Measurements from ENCODE around the gene SERPINA4.

The SERPINA4 gene

DNA sequence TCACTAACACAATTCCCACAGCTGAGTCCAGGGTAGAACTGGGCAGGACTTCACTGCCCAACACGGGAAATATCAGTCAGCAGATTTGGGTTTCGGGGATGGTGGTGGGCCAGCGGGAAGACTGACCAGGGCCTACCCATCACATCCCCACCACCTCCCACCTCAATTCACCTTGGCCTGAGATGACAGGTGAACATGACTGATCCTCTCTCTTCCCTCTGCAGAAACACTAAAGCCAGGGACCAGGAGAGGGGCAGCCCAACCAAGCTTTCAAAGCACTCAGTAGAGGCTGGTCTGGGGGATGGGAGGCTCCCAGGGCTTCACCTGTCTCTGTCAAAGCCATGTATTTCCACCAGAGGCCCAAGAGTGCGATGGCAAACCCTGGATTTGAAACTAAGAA, 22.3 kb downstream of the SERPINA4 start:
- H3K36me3 ChIP-seq (ENCODE audit: insufficient read depth, low read length) = no peaks in the 10 kb centered on the region
- H3K9me3 ChIP-seq (ENCODE audit: insufficient read depth, low read depth, low read length) = no peaks in the 10 kb centered on the region; the same call in 1 of the 2 replicates
- TF ChIP-seq EZH2phosphoT487 (IDR thresholded peaks at IDR 0.05; ENCODE audit: borderline replicate concordance) (no peak), CTCF (conservative IDR thresholded peaks at IDR 0.05; ENCODE audit: low read length) (no peak)
- H4K20me1 ChIP-seq (ENCODE audit: insufficient read depth, low read length, poor library complexity, severe bottlenecking) = no peaks in the 10 kb centered on the region
- H3K4me3 ChIP-seq (ENCODE audit: low read length, poor library complexity, severe bottlenecking) = no peak overlapping the region
- no peaks in the 10 kb centered on the region for H3F3A ChIP-seq (ENCODE audit: low read depth)
- H3K4me1 ChIP-seq (ENCODE audit: insufficient read depth, low read length, poor library complexity, severe bottlenecking) = no peaks in the 10 kb centered on the region
- no peak overlapping the region for H3K4me2 ChIP-seq (ENCODE audit: low read depth, low read length, poor library complexity, severe bottlenecking)
- H3K9me2 ChIP-seq (replicated peaks; ENCODE audit: low read depth, low read length) = no peaks in the 10 kb centered on the region
- no peak overlapping the region for H3K9ac ChIP-seq (ENCODE audit: low read depth, low read length, poor library complexity, severe bottlenecking)
- no peaks in the 10 kb centered on the region for H3K27me3 ChIP-seq (ENCODE audit: insufficient read depth, low read length, poor library complexity, severe bottlenecking)
- no peaks in the 10 kb centered on the region for H3K79me2 ChIP-seq (ENCODE audit: insufficient read depth, low read length)
- no peak overlapping the region for H2AFZ ChIP-seq (ENCODE audit: low read length)

DNA sequence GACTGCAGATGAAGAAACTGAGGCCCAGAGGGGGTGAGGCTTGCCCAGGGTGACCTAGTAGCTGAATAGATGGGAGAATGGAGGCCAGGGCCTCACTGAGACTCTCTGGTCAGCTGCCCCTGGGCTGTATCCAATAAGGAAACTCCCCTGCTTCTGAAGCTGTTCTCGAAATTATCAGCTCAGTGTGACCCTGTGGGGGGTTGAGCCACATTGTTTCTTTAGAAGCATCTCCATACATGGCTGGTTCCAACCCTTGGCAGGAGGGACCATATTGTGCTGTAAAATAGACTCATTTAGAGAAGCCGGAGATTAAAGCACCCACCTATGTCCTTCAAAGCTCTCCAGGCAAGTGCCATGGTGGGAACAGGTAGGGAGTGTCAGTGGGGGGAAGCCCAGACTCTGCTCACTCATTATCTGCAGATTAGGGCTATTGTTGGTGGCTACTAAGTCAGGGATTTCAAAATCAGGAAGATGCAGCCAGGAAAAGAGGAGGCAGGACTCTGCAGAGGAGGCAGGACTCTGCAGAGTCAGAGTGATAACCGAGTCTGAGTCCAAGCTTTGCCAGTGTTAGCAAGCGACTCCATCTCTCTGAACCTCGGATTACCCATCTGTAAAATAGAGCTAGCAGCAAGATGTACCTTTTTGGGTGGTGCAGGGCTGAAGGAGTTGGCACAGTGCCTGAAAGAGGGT, 23.5 kb downstream of the SERPINA4 start:
- no peak for TF ChIP-seq CTCF (conservative IDR thresholded peaks at IDR 0.05; ENCODE audit: low read length)
- TF ChIP-seq EZH2phosphoT487 (IDR thresholded peaks at IDR 0.05; ENCODE audit: borderline replicate concordance) = no peak
- H4K20me1 ChIP-seq (ENCODE audit: insufficient read depth, low read length, poor library complexity, severe bottlenecking) = no peaks in the 10 kb centered on the region
- no peaks in the 10 kb centered on the region for H3K4me1 ChIP-seq (ENCODE audit: insufficient read depth, low read length, poor library complexity, severe bottlenecking)
- no peak overlapping the region for H2AFZ ChIP-seq (ENCODE audit: low read length)
- H3F3A ChIP-seq (ENCODE audit: low read depth) = no peaks in the 10 kb centered on the region
- H3K27me3 ChIP-seq (ENCODE audit: insufficient read depth, low read length, poor library complexity, severe bottlenecking) = no peaks in the 10 kb centered on the region
- no peaks in the 10 kb centered on the region for H3K79me2 ChIP-seq (ENCODE audit: insufficient read depth, low read length)
- no peak overlapping the region for H3K9ac ChIP-seq (ENCODE audit: low read depth, low read length, poor library complexity, severe bottlenecking)
- H3K9me3 ChIP-seq (ENCODE audit: insufficient read depth, low read depth, low read length) = no peaks in the 10 kb centered on the region; the same call in 1 of the 2 replicates
- no peaks in the 10 kb centered on the region for H3K9me2 ChIP-seq (replicated peaks; ENCODE audit: low read depth, low read length)
- H3K4me2 ChIP-seq (ENCODE audit: low read depth, low read length, poor library complexity, severe bottlenecking) = no peak overlapping the region
- no peaks in the 10 kb centered on the region for H3K36me3 ChIP-seq (ENCODE audit: insufficient read depth, low read length)
- no peak overlapping the region for H3K4me3 ChIP-seq (ENCODE audit: low read length, poor library complexity, severe bottlenecking)

GRCh38 chr14:94586635-94587034, 25.4 kb downstream of the SERPINA4 start:
- no peak overlapping the region for H3K4me2 ChIP-seq (ENCODE audit: low read depth, low read length, poor library complexity, severe bottlenecking)
- no peaks in the 10 kb centered on the region for H3K9me2 ChIP-seq (replicated peaks; ENCODE audit: low read depth, low read length)
- no peaks in the 10 kb centered on the region for H3K27me3 ChIP-seq (ENCODE audit: insufficient read depth, low read length, poor library complexity, severe bottlenecking)
- H2AFZ ChIP-seq (ENCODE audit: low read length) = no peak overlapping the region
- no peaks in the 10 kb centered on the region for H3K79me2 ChIP-seq (ENCODE audit: insufficient read depth, low read length)
- no peaks in the 10 kb centered on the region for H4K20me1 ChIP-seq (ENCODE audit: insufficient read depth, low read length, poor library complexity, severe bottlenecking)
- H3K36me3 ChIP-seq (ENCODE audit: insufficient read depth, low read length) = no peaks in the 10 kb centered on the region
- no peaks in the 10 kb centered on the region for H3F3A ChIP-seq (ENCODE audit: low read depth)
- H3K9me3 ChIP-seq (ENCODE audit: insufficient read depth, low read depth, low read length) = no peaks in the 10 kb centered on the region; the same call in 1 of the 2 replicates
- no peak for TF ChIP-seq CTCF (conservative IDR thresholded peaks at IDR 0.05; ENCODE audit: low read length)
- no peak for TF ChIP-seq EZH2phosphoT487 (IDR thresholded peaks at IDR 0.05; ENCODE audit: borderline replicate concordance)
- H3K9ac ChIP-seq (ENCODE audit: low read depth, low read length, poor library complexity, severe bottlenecking) = no peak overlapping the region
- H3K4me1 ChIP-seq (ENCODE audit: insufficient read depth, low read length, poor library complexity, severe bottlenecking) = no peaks in the 10 kb centered on the region
- no peak overlapping the region for H3K4me3 ChIP-seq (ENCODE audit: low read length, poor library complexity, severe bottlenecking)

All from Loucy (cell line).